Activated T-cell treated with anti-CD3 and anti-CD28 coated beads, Interleukin-2, amount 50 U/mL, for 72 hours (primary cell): ENCODE data around the gene HARBI1. TPM values are rescaled to one million over a fixed set of nuclear protein-coding genes. Genes with fewer than 3 reads are reported as not detected.

Experiments
- ATAC-seq, 2 donors: fragments of 150-1000 bp; cut with Tn5 transposase; replicated peaks in 1 of 2; 2 replicates each; pipeline ENCODE4 v1.10.0; 2021; ENCODE audit warnings: moderate library complexity in 2 of 2, mild to moderate bottlenecking in 1 of 2
- DNase-seq, 2 donors: peaks; one replicate each; pipeline ENCODE4 v3.0.0; 2021 to 2022; ENCODE audit warnings: mixed read lengths in 1 of 2
- H3K27ac Mint-ChIP-seq: one replicate; pipeline ENCODE4 v1.8.0; 2022; ENCODE audit warnings: mild to moderate bottlenecking, moderate library complexity, mixed read lengths
- H3K27me3 Mint-ChIP-seq: one replicate; pipeline ENCODE4 v1.8.0; 2022; ENCODE audit warnings: low read depth, mixed read lengths
- H3K36me3 Mint-ChIP-seq, 2 donors: one replicate each; pipeline ENCODE4 v1.8.0; 2022; ENCODE audit warnings: mixed read lengths in 2 of 2, mild to moderate bottlenecking in 1 of 2; ENCODE audit not compliant: insufficient read depth in 2 of 2
- H3K4me1 Mint-ChIP-seq: one replicate; pipeline ENCODE4 v1.8.0; 2022; ENCODE audit warnings: low read depth, mixed read lengths
- H3K4me3 Mint-ChIP-seq, 2 donors: one replicate each; pipeline ENCODE4 v1.8.0; 2022; ENCODE audit warnings: mild to moderate bottlenecking in 2 of 2, mixed read lengths in 2 of 2, moderate library complexity in 2 of 2
- H3K9me3 Mint-ChIP-seq, 2 donors: one replicate each; pipeline ENCODE4 v1.8.0; 2022; ENCODE audit warnings: mixed read lengths in 2 of 2
- total RNA-seq, 2 donors: library from RNA; stranded (reverse); gene quantifications; one replicate each; pipeline ENCODE4 v1.2.3, GENCODE V29; 2022

HARBI1 gene
- total RNA-seq, 2 donors from 2014 or later: 4.2 to 7.3 TPM

DNA sequence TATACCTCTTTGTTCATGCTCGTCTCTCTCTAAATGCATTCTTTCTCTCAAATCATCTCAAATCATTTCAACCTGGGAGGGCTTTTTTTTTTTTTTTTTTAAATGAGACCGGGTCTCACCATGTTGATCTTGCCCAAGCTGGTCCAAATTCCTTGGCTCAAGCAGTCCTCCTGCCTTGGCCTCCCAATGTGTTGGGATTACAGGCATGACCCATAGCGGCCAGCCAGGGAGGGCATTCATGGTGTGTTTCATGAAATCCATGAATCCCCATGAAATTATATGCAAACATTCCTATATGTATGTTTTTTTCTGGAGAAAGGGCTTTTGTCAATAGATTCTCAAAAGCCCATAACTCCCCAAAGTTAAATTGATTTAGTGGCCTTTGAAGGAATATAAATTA, 26.5 kb upstream of the HARBI1 start:
- ATAC-seq (no peak), DNase-seq (no peak)
- Mint-ChIP-seq H3K4me3 (no peak overlapping the region), H3K27ac (peak overlapping the region; percentile 75), H3K9me3 (no peaks in the 10 kb centered on the region), H3K36me3 (peaks cover 5 to 19% of the 10 kb centered on the region in 2 donors), H3K27me3 (no peaks in the 10 kb centered on the region), H3K4me1 (peaks cover 14% of the 10 kb centered on the region)

GRCh38 chr11:46642627-46643335, 25.8 kb upstream of the HARBI1 start:
- H3K27me3 Mint-ChIP-seq: no peaks in the 10 kb centered on the region
- ATAC-seq (no peak), DNase-seq (no peak)
- no peak overlapping the region for H3K4me3 Mint-ChIP-seq
- no peak overlapping the region for H3K27ac Mint-ChIP-seq
- H3K36me3 Mint-ChIP-seq: peaks cover 7 to 22% of the 10 kb centered on the region in 2 donors
- H3K9me3 Mint-ChIP-seq: no peaks in the 10 kb centered on the region
- H3K4me1 Mint-ChIP-seq: peaks cover 14% of the 10 kb centered on the region

DNA sequence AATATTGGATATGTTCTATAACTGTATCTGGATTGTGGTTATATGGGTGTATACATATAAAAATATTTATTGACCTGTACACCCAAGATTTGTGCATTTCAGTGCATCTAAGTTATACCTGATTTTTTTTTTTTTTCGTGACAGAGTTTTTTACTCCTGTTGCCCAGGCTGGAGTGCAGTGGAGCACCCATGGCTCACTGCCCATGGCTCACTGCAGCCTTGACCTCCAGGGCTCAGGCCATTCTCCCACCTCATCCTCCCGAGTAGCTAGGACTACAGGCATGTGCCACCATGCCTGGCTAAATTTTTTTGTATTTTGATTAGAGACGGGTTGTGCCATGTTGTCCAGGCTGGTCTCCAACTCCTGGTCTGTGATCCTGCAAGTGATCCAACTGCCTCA, 24.6 kb upstream of the HARBI1 start:
- H3K27ac Mint-ChIP-seq: no peak overlapping the region
- peaks cover 14% of the 10 kb centered on the region for H3K4me1 Mint-ChIP-seq
- no peak for DNase-seq
- H3K27me3 Mint-ChIP-seq: no peaks in the 10 kb centered on the region
- no peak overlapping the region for H3K4me3 Mint-ChIP-seq
- H3K36me3 Mint-ChIP-seq: peaks cover 7 to 22% of the 10 kb centered on the region in 2 donors
- no peak for ATAC-seq
- no peaks in the 10 kb centered on the region for H3K9me3 Mint-ChIP-seq

GRCh38 chr11:46640036-46640788, 23.2 kb upstream of the HARBI1 start:
- H3K27me3 Mint-ChIP-seq: no peaks in the 10 kb centered on the region

DNA sequence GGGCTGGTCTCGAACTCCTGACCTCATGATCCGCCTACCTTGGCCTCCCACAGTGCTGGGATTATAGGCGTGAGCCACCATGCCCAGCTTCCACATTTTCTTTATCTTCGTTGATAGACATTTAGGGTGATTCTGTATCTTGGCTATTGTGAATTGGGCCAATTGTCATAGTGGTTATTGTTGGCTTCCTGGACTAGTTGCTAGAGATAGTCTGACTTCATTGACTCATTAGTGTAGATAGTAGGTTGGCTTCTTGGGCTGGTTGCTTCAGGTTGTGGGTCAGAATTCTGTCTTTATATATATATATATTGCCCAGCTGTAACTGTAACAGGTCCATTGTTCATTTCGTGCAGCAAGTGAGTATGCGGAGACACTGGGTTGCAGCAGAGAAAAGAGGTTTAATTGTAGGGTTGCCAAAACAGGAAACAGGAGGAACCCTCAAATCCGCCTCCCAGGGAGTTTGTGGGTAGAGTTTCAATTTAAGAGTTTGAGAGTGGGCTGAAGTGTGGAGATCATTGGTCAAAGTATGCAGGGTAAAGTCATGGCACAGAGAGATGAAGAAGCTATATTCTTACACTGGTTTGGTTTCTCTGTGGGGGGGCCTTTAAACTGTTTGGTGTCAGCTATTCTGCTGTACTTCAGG, 22.3 kb upstream of the HARBI1 start:
- H3K27ac Mint-ChIP-seq: peak overlapping the region; percentile 6
- DNase-seq: no peak
- no peaks in the 10 kb centered on the region for H3K9me3 Mint-ChIP-seq
- H3K27me3 Mint-ChIP-seq: no peaks in the 10 kb centered on the region
- no peak overlapping the region for H3K4me3 Mint-ChIP-seq
- peaks cover 14% of the 10 kb centered on the region for H3K4me1 Mint-ChIP-seq
- peaks cover 7 to 19% of the 10 kb centered on the region in 2 donors for H3K36me3 Mint-ChIP-seq
- no peak for ATAC-seq

More at GRCh38 chr11:46640036-46640788, 23.2 kb upstream of the HARBI1 start:
- Mint-ChIP-seq H3K27ac (no peak overlapping the region), H3K9me3 (no peaks in the 10 kb centered on the region), H3K4me1 (peaks cover 14% of the 10 kb centered on the region), H3K36me3 (peaks cover 7 to 19% of the 10 kb centered on the region in 2 donors), H3K4me3 (no peak overlapping the region)
- ATAC-seq (no peak), DNase-seq (no peak)

GRCh38 chr11:46637546-46637945, 20.5 kb upstream of the HARBI1 start:
- ATAC-seq (no peak), DNase-seq (no peak)
- Mint-ChIP-seq H3K27ac (no peak overlapping the region), H3K4me3 (no peak overlapping the region), H3K27me3 (no peaks in the 10 kb centered on the region), H3K36me3 (peaks cover 7 to 14% of the 10 kb centered on the region in 2 donors), H3K9me3 (no peaks in the 10 kb centered on the region), H3K4me1 (peaks cover 11% of the 10 kb centered on the region)

- ATAC-seq (no peak), DNase-seq (no peak)
- no peaks in the 10 kb centered on the region for H3K9me3 Mint-ChIP-seq
- no peaks in the 10 kb centered on the region for H3K27me3 Mint-ChIP-seq
- H3K27ac Mint-ChIP-seq: no peak overlapping the region
- H3K36me3 Mint-ChIP-seq: peaks cover 8 to 15% of the 10 kb centered on the region in 2 donors
- H3K4me3 Mint-ChIP-seq: no peak overlapping the region
- peaks cover 6% of the 10 kb centered on the region for H3K4me1 Mint-ChIP-seq
These were observed 18.6 kb upstream of the HARBI1 start for GRCh38 chr11:46635557-46636139.

DNA sequence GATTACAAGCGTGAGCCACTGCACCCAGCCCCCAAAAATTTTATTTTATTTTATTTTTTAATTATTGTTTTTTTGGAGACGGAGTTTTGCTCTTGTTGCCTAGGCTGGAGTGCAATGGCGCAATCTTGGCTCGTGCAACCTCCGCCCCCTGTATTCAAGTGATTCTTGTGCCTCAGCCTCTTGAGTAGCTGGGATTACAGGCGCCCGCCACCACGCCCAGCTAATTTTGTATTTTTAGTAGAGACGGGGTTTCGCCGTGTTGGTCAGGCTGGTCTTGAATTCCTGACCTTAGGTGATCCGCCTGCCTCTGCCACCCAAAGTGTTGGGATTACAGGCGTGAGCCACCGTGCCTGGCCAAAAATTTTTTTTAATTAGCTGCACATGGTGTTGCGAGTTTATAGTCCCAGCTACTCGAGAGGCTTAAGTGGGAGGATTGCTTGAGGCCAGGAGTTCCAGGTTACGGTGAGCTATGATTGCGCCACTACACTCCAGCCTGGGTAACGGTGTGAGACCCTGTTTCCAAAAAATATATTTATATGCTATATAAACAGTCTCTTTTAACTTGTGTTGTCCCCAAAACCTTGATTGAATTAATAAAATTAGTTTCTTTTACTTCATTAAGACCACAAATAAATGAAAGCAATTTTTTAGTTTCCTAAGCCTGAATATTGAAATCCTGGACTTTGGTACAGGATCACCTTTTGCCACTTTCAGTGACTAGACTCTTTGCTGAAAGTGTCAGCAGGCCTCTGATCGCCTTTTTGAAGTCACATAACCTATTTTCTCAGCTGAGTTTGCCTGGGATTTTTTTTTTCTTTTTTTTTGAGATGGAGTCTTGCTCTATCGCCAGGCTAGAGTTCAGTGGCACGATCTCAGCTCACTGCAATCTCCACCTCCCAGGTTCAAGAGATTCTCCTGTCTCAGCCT, 16.5 kb upstream of the HARBI1 start:
- ATAC-seq: no peak
- Mint-ChIP-seq H3K27me3 (no peaks in the 10 kb centered on the region), H3K27ac (no peak overlapping the region), H3K4me1 (no peaks in the 10 kb centered on the region), H3K4me3 (no peak overlapping the region), H3K36me3 (peaks cover 4 to 10% of the 10 kb centered on the region in 2 donors), H3K9me3 (no peaks in the 10 kb centered on the region)
- no peak for DNase-seq

DNA sequence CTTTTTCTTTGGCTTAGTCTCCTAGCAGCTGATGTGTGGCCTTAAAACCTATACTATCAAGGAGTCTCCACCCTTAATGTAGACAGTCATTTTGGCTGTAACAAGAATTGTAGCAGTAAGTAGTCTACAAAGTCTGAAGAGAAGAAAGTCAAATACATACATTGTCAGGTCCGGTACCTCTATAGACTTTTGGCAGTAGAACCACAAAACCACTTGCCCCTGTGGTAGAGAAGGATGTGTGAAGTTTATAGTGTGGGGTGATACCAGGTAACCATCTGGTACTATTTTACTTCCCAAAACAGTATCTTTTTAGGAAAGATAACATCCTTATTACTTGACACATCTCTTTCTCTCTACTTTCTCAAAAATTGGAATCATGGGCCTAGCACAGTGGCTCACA, 15.5 kb upstream of the HARBI1 start:
- no peak for ATAC-seq

DNA sequence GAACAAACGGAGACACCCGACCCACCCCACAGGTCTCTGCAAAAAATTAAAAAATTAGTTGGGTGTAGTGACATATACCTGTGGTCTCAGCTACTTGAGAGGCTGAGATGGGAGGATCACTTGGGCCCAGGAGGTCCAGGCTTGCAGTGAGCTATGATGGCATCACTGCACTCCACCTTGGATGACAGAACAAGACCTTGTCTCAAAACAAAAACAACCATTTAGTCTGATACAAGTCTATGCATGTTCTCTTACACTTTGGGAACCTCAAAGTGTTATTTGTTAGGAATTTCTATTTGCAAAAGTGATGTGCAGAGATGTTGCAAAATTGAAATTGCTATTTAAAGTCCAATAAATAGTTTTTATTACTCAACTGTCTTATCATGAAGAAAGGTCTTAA, 14.6 kb upstream of the HARBI1 start:
- no peaks in the 10 kb centered on the region for H3K4me1 Mint-ChIP-seq
- no peak overlapping the region for H3K4me3 Mint-ChIP-seq
- DNase-seq (no peak), ATAC-seq (no peak)
- H3K27ac Mint-ChIP-seq: no peak overlapping the region
- no peaks in the 10 kb centered on the region for H3K9me3 Mint-ChIP-seq
- peaks cover 1 to 7% of the 10 kb centered on the region in 2 donors for H3K36me3 Mint-ChIP-seq
- no peaks in the 10 kb centered on the region for H3K27me3 Mint-ChIP-seq

More for the DNA sequence above, 15.5 kb upstream of the HARBI1 start:
- H3K27me3 Mint-ChIP-seq: no peaks in the 10 kb centered on the region
- H3K4me1 Mint-ChIP-seq: no peaks in the 10 kb centered on the region
- H3K9me3 Mint-ChIP-seq: no peaks in the 10 kb centered on the region
- H3K27ac Mint-ChIP-seq: no peak overlapping the region
- DNase-seq: no peak
- no peak overlapping the region for H3K4me3 Mint-ChIP-seq
- H3K36me3 Mint-ChIP-seq: peaks cover 1 to 7% of the 10 kb centered on the region in 2 donors

DNA sequence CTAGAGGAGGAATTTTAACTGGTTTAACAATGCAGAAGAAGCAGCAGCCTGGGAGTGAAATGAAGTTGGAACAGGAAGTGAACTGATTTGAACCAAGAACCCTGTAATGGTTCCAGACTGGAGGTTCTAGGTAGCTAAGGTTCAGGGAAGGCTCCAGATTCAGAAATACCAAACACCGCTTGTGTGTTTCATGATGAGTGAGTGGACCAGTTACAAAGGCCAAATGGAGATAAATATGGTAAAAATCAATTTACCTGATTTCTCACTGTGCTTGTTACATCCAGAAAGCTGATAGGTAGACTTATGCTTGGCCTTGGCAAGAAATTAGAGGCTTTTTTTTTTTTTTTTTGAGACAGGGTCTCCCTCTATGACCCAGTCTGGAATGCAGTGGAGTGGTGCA, 13.2 kb upstream of the HARBI1 start:
- Mint-ChIP-seq H3K27me3 (no peaks in the 10 kb centered on the region), H3K9me3 (no peaks in the 10 kb centered on the region), H3K4me3 (no peak overlapping the region), H3K36me3 (peaks cover 5 to 7% of the 10 kb centered on the region in 2 donors), H3K4me1 (no peaks in the 10 kb centered on the region), H3K27ac (peak overlapping the region; percentile 50)
- ATAC-seq: no peak
- DNase-seq: no peak

- Mint-ChIP-seq H3K27me3 (no peaks in the 10 kb centered on the region), H3K27ac (no peak overlapping the region), H3K36me3 (peaks cover 5 to 9% of the 10 kb centered on the region in 2 donors), H3K4me1 (no peaks in the 10 kb centered on the region), H3K9me3 (no peaks in the 10 kb centered on the region), H3K4me3 (no peak overlapping the region)
- DNase-seq: no peak
- no peak for ATAC-seq
These were observed 11.9 kb upstream of the HARBI1 start for GRCh38 chr11:46628961-46629360.
